K562 (cell line): ENCODE results near the gene ZNF862. TPM values are rescaled to one million over a fixed set of nuclear protein-coding genes. Genes with fewer than 3 reads are reported as not detected.

ENCODE experiments used
- ATAC-seq: fragments of 200-7000 bp; cut with Tn5 transposase; 3 replicates; pipeline ENCODE4 v1.9.1; 2020; ENCODE audit warnings: moderate library complexity
- BruUV-seq: library from RNA; stranded (reverse); fragments of 400-500 nt; replicated peaks from 2 replicates; lab custom pipeline; 2021; lab: Mats Ljungman, UMichigan
- CTCF ChIA-PET: fragments of 300-600 bp; formaldehyde crosslinking; extraction: SDS; loops from one replicate; lab custom pipeline; 2021; ENCODE audit warnings: low intra/inter-chr PET ratio; lab: Yijun Ruan, JAX
- POLR2A ChIA-PET: fragments of 300-600, 350-650 bp; sonication (Branson Sonifier 250); formaldehyde crosslinking; extraction: SDS; loops from one replicate; lab custom pipeline; 2021; ENCODE audit warnings: antibody characterized with exemption, inconsistent platforms; lab: Yijun Ruan, JAX
- DNase-seq, 4 experiments: peaks; one replicate each; pipeline versions ENCODE4 v3.0.0 to v3.0.0-alpha.2; 2011 to 2018; ENCODE audit warnings: low spot score in 3 of 4, mixed read lengths in 3 of 4; ENCODE audit errors: extremely low read depth in 1 of 4
- FAIRE-seq: peaks from 2 replicates; lab custom pipeline; 2011; peaks lifted over from hg19 to GRCh38; lab: Jason Lieb, UNC
- H2AFZ ChIP-seq: 2 replicates; pipeline ENCODE4 v1.6.0; 2011; ENCODE audit warnings: low read depth, low read length, control low read depth, inconsistent platforms
- H3K27ac ChIP-seq: fragments of 200-600 bp; 3 replicates; pipeline ENCODE4 v1.8.0; 2011; ENCODE audit warnings: low read depth, mild to moderate bottlenecking, control low read depth, inconsistent platforms, low read length, moderate library complexity, mixed read lengths; ENCODE audit errors: extremely low read depth
- H3K27me3 ChIP-seq, 2 experiments: fragments of 300-600 bp in 1 of 2; 2 replicates in 1 of 2; 3 replicates in 1 of 2; pipeline versions ENCODE4 v1.6.0 to v1.8.0; 2011; ENCODE audit warnings: inconsistent platforms in 2 of 2, low read length in 2 of 2, mild to moderate bottlenecking in 1 of 2, mixed read lengths in 1 of 2, moderate library complexity in 1 of 2; ENCODE audit not compliant: control insufficient read depth in 2 of 2, insufficient read depth in 2 of 2
- H3K36me3 ChIP-seq: fragments of 300-600 bp; 3 replicates; pipeline ENCODE4 v1.8.0; 2011; ENCODE audit warnings: mild to moderate bottlenecking, low read length, inconsistent platforms; ENCODE audit not compliant: control insufficient read depth, insufficient read depth
- H3K4me1 ChIP-seq, 2 experiments: fragments of 200-600 bp in 1 of 2; replicated peaks in 1 of 2; 2 replicates in 1 of 2; 3 replicates in 1 of 2; pipeline versions ENCODE4 v1.5.1 to v1.8.0; 2011; ENCODE audit warnings: inconsistent platforms in 2 of 2, low read length in 2 of 2, mild to moderate bottlenecking in 1 of 2, mixed read lengths in 1 of 2, moderate library complexity in 1 of 2; ENCODE audit not compliant: control insufficient read depth in 2 of 2, insufficient read depth in 2 of 2
- H3K4me2 ChIP-seq: 2 replicates; pipeline ENCODE4 v1.6.1; 2011; ENCODE audit warnings: low read length, control low read depth, inconsistent platforms, mixed read lengths; ENCODE audit not compliant: insufficient read depth
- H3K4me3 ChIP-seq: fragments of 200-600 bp; sonication (generic), shearing (Covaris generic); 2 replicates; pipeline ENCODE4 v1.5.1; 2016; ENCODE audit warnings: control low read depth, inconsistent platforms
- H3K79me2 ChIP-seq: fragments of 200-600 bp; 3 replicates; pipeline ENCODE4 v1.8.0; 2011; ENCODE audit warnings: low read length, inconsistent platforms; ENCODE audit not compliant: control insufficient read depth, insufficient read depth
- H3K9ac ChIP-seq, 2 experiments: 2 replicates each; pipeline versions ENCODE4 v1.6.0 to v1.6.1; 2011; ENCODE audit warnings: low read depth in 2 of 2, low read length in 2 of 2, control low read depth in 1 of 2, inconsistent platforms in 1 of 2, mild to moderate bottlenecking in 1 of 2, mixed read lengths in 1 of 2; ENCODE audit not compliant: insufficient read depth in 1 of 2
- H3K9me1 ChIP-seq: one replicate; pipeline ENCODE4 v1.6.0; 2011; ENCODE audit warnings: inconsistent platforms, mild to moderate bottlenecking, low read length, moderate library complexity; ENCODE audit not compliant: control insufficient read depth, insufficient read depth
- H3K9me3 ChIP-seq: replicated peaks from 2 replicates; pipeline ENCODE4 v1.5.1; 2011; ENCODE audit warnings: low read depth, low read length, inconsistent platforms; ENCODE audit not compliant: control insufficient read depth, insufficient read depth
- H4K20me1 ChIP-seq: replicated peaks from 2 replicates; pipeline ENCODE4 v1.6.1; 2011; ENCODE audit warnings: low read length, inconsistent platforms, mixed read lengths; ENCODE audit not compliant: control insufficient read depth, insufficient read depth
- E2F1 ChIP-seq: sonication (generic); formaldehyde crosslinking; IDR thresholded peaks from 2 replicates; pipeline ENCODE4 v1.8.1; 2023; ENCODE audit warnings: mild to moderate bottlenecking, missing genetic modification reagents, moderate library complexity
- KLF10 ChIP-seq: fragments of 250-450 bp; sonication (Bioruptor Pico); IDR thresholded peaks from 2 replicates; pipeline ENCODE4 v1.6.1; 2021; ENCODE audit warnings: matching md5 sums
- MYC ChIP-seq, 2 experiments: fragments of 250-450 bp in 1 of 2; sonication (Bioruptor Pico) in 1 of 2; IDR thresholded peaks; 2 replicates each; pipeline versions ENCODE4 v1.5.1 to v1.6.1; 2012 to 2021; ENCODE audit warnings: low read depth in 2 of 2, borderline replicate concordance in 1 of 2, improper control_type of control experiment in 1 of 2, low read length in 1 of 2, mild to moderate bottlenecking in 1 of 2, moderate library complexity in 1 of 2
- TSC22D4 ChIP-seq: fragments of 450-650 bp; IDR thresholded peaks from 2 replicates; pipeline ENCODE4 v1.6.1; 2016; ENCODE audit warnings: missing genetic modification characterization, missing biosample characterization, control low read depth
- WGBS: fragments of 100-300 bp; shearing (Covaris generic); methylation state at CpG from one replicate; pipeline ENCODE4 v1.1.6; 2016; ENCODE audit warnings: low coverage, mixed read lengths; ENCODE audit not compliant: insufficient coverage; ENCODE audit errors: missing lambda C conversion rate; 5-methylcytosine and 5-hydroxymethylcytosine counted together
- in situ Hi-C: fragments of 300-500 bp; cut with MboI; formaldehyde crosslinking; loops from 4 replicates; pipeline ENCODE4 v1.15.0; 2018; ENCODE audit warnings: inconsistent platforms, mixed read lengths
- intact Hi-C: fragments of 100-400 bp; cut with micrococcal nuclease; formaldehyde crosslinking; loops from 2 replicates; pipeline ENCODE4 v1.14.2; 2022
- polyA plus RNA-seq, 8 experiments: library from polyadenylated mRNA; depleted of rRNA in 4 of 8; stranded (reverse) in 5 of 8; unstranded in 3 of 8; fragments of >200 nt; fragmentation: Nextera tagmentation in 2 of 8; fragmentation: Illumina TruSeq in 1 of 8; extraction: Ambion mirVana in 2 of 8; extraction: Trizol in 1 of 8; gene quantifications; 2 replicates each; pipeline versions ENCODE4 v1.2.1 to v1.2.3, GENCODE V29; 2011 to 2014; ENCODE audit warnings: inconsistent platforms in 1 of 8, missing spikeins in 1 of 8
- total RNA-seq, 7 experiments: library from RNA; depleted of rRNA in 6 of 7; stranded (reverse); fragments of >200 nt in 6 of 7; fragmentation: Illumina TruSeq in 2 of 7; extraction: Trizol in 2 of 7; gene quantifications; 2 replicates each; pipeline versions ENCODE4 v1.2.1 to v1.2.3, GENCODE V29; 2011 to 2021; ENCODE audit warnings: low replicate concordance in 1 of 7

ZNF862 gene
- total and polyA plus RNA-seq, 9 of the 15 experiments (the other 6 are each of a cell fraction or from before 2014, with no cell fraction given), result 1.1 to 3.9 (median 2.6) TPM

DNA sequence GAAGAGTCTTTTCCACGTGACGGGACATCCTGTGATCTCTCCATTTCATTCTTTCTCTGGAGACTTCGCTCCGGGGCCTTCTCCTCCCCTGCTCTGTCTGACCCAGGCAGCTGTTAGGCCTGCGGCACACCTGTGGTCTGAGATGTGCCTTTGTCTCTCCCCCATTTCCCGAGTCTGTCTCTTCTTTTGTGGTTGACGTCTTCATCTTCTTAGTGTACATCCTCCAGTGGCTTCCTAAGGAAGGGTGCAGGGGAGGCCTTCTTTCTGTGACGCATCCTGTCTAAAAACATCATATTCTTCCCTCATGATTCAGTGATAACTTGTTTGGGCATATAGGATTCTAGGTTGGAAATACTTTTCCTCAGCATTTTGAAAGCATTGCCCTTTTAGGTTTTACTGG lies 18.4 kb downstream of the ZNF862 start:
- ChIA-PET POLR2A (no interaction called here), CTCF (no interaction called here)
- TF ChIP-seq KLF10 (no peak), TSC22D4 (tag) (0 out of 2 replicates have a peak, but pooled peaks have one; percentile 42), MYC (IDR thresholded peaks at IDR 0.05; ENCODE audit: low read depth, low read length) (no peak), MYC (CRISPR knock-in tag; IDR thresholded peaks at IDR 0.05; ENCODE audit: borderline replicate concordance, low read depth) (no peak), E2F1 (CRISPR knock-in tag) (no peak)
- H3K9me3 ChIP-seq, result no peaks in the 10 kb centered on the region
- DNase-seq (no peak), FAIRE-seq (no peak), ATAC-seq (no peak)
- 65% methylated on average over 8 of the region's 8 CpGs for WGBS
- H3K4me1 ChIP-seq, result peaks cover 20 to 23% of the 10 kb centered on the region in 2 experiments
- H3K4me2 ChIP-seq, result no peak overlapping the region
- in situ Hi-C loops (loop anchor here (25.0 kb wide), 1 partner anchor 181 kb away; no protein-coding TSS in a partner anchor), intact Hi-C loops (no loop called here)
- H3K4me3 ChIP-seq, result no peak overlapping the region
- H3K9ac ChIP-seq, result no peak overlapping the region
- BruUV-seq, result no TSS peak
- H3K79me2 ChIP-seq, result no peaks in the 10 kb centered on the region
- peaks cover under 1% of the 10 kb centered on the region for H3K9me1 ChIP-seq
- no peaks in the 10 kb centered on the region for H3K36me3 ChIP-seq
- peaks cover 14 to 32% of the 10 kb centered on the region in 2 experiments; a peak in 4 of 5 replicates for H3K27me3 ChIP-seq
- no peak overlapping the region for H2AFZ ChIP-seq
- H3K27ac ChIP-seq, result no peak overlapping the region
- peaks cover 12% of the 10 kb centered on the region for H4K20me1 ChIP-seq
